CD14-positive monocyte (primary cell): ENCODE results near the gene ROCK1. TPM values are rescaled to one million over a fixed set of nuclear protein-coding genes. Genes with fewer than 3 reads are reported as not detected.

ENCODE experiments used
- DNase-seq, 3 donors: peaks; one replicate each; pipeline ENCODE4 v3.0.0-alpha.2; 2011 to 2022
- H2AFZ ChIP-seq: 2 replicates; pipeline ENCODE4 v1.6.0; 2012; ENCODE audit warnings: mild to moderate bottlenecking, low read depth, low read length, inconsistent platforms; ENCODE audit not compliant: insufficient read depth, poor library complexity, severe bottlenecking
- H3K27ac ChIP-seq, 2 donors: 1 replicate in 1 of 2; 2 replicates in 1 of 2; pipeline ENCODE4 v1.5.1; 2012 to 2013; ENCODE audit warnings: low read length in 2 of 2, control low read depth in 1 of 2, inconsistent platforms in 1 of 2, low read depth in 1 of 2, mild to moderate bottlenecking in 1 of 2
- H3K27me3 ChIP-seq, 2 donors: one replicate each; pipeline versions ENCODE4 v1.6.0 to v1.6.1; 2011 to 2013; ENCODE audit warnings: low read length in 2 of 2; ENCODE audit not compliant: control insufficient read depth in 2 of 2, insufficient read depth in 2 of 2
- H3K36me3 ChIP-seq, 2 donors: replicated peaks in 1 of 2; 1 replicate in 1 of 2; 2 replicates in 1 of 2; pipeline versions ENCODE4 v1.5.1 to v1.6.1; 2012 to 2013; ENCODE audit warnings: low read length in 2 of 2, control low read depth in 1 of 2, inconsistent platforms in 1 of 2, mild to moderate bottlenecking in 1 of 2; ENCODE audit not compliant: insufficient read depth in 2 of 2, control insufficient read depth in 1 of 2
- H3K4me1 ChIP-seq, 2 donors: 1 replicate in 1 of 2; 2 replicates in 1 of 2; pipeline versions ENCODE4 v1.5.1 to v1.6.1; 2012 to 2013; ENCODE audit warnings: low read length in 2 of 2, control low read depth in 1 of 2, inconsistent platforms in 1 of 2, mild to moderate bottlenecking in 1 of 2, moderate library complexity in 1 of 2; ENCODE audit not compliant: insufficient read depth in 2 of 2, control insufficient read depth in 1 of 2
- H3K4me2 ChIP-seq: replicated peaks from 2 replicates; pipeline ENCODE3; 2012; ENCODE audit warnings: low read length, moderate library complexity, mild to moderate bottlenecking; ENCODE audit not compliant: poor library complexity, severe bottlenecking; ENCODE audit errors: extremely low read depth
- H3K4me3 ChIP-seq, 3 experiments: fragments of 200-600 bp in 1 of 3; sonication (generic) in 1 of 3; replicated peaks in 1 of 3; 1 replicate in 2 of 3; 2 replicates in 1 of 3; pipeline ENCODE4 v1.5.1; 2011 to 2013; ENCODE audit warnings: low read length in 3 of 3, mild to moderate bottlenecking in 3 of 3, control low read depth in 2 of 3, low read depth in 2 of 3, inconsistent platforms in 1 of 3, moderate library complexity in 1 of 3
- H3K79me2 ChIP-seq: 2 replicates; pipeline ENCODE4 v1.6.0; 2012; ENCODE audit warnings: mild to moderate bottlenecking, control low read depth, inconsistent platforms, low read length, moderate library complexity; ENCODE audit not compliant: insufficient read depth
- H3K9ac ChIP-seq: 2 replicates; pipeline ENCODE4 v1.6.0; 2017; ENCODE audit warnings: low read length, mild to moderate bottlenecking; ENCODE audit not compliant: insufficient read depth, poor library complexity, severe bottlenecking
- H3K9me3 ChIP-seq, 2 donors: replicated peaks in 1 of 2; 1 replicate in 1 of 2; 2 replicates in 1 of 2; pipeline versions ENCODE4 v1.5.1 to v1.6.1; 2012 to 2013; ENCODE audit warnings: low read length in 2 of 2, control low read depth in 1 of 2; ENCODE audit not compliant: control insufficient read depth in 1 of 2, insufficient read depth in 1 of 2
- H4K20me1 ChIP-seq: 2 replicates; pipeline ENCODE4 v1.6.0; 2012; ENCODE audit warnings: mild to moderate bottlenecking, low read length, control low read depth, moderate library complexity; ENCODE audit not compliant: insufficient read depth
- H3K27ac Mint-ChIP-seq, 7 donors: one replicate each; pipeline ENCODE4 v1.8.0; 2020; ENCODE audit warnings: mild to moderate bottlenecking in 7 of 7, mixed read lengths in 7 of 7, moderate library complexity in 6 of 7, inconsistent platforms in 2 of 7
- H3K27me3 Mint-ChIP-seq, 3 donors: one replicate each; pipeline ENCODE4 v1.8.0; 2021 to 2022; ENCODE audit warnings: low read depth in 3 of 3, mild to moderate bottlenecking in 3 of 3, mixed read lengths in 3 of 3, moderate library complexity in 3 of 3, inconsistent platforms in 1 of 3
- H3K36me3 Mint-ChIP-seq, 2 donors: one replicate each; pipeline ENCODE4 v1.8.0; 2020; ENCODE audit warnings: mixed read lengths in 2 of 2, inconsistent platforms in 1 of 2, mild to moderate bottlenecking in 1 of 2
- H3K4me1 Mint-ChIP-seq: one replicate; pipeline ENCODE4 v1.8.0; 2020; ENCODE audit warnings: mild to moderate bottlenecking, mixed read lengths
- H3K4me3 Mint-ChIP-seq, 2 donors: one replicate each; pipeline ENCODE4 v1.8.0; 2020; ENCODE audit warnings: mild to moderate bottlenecking in 2 of 2, mixed read lengths in 2 of 2, moderate library complexity in 1 of 2
- H3K9me3 Mint-ChIP-seq, 7 donors: one replicate each; pipeline ENCODE4 v1.8.0; 2020 to 2022; ENCODE audit warnings: mixed read lengths in 7 of 7, mild to moderate bottlenecking in 6 of 7, moderate library complexity in 6 of 7, inconsistent platforms in 2 of 7
- CTCF ChIP-seq: fragments of 200-600 bp; IDR thresholded peaks from one replicate; pipeline ENCODE4 v1.8.0; 2022; ENCODE audit warnings: antibody characterized with exemption, mild to moderate bottlenecking
- WGBS: methylation state at CpG from one replicate; pipeline ENCODE4 v1.1.5; 2013; ENCODE audit warnings: missing lambda C conversion rate; ENCODE audit not compliant: insufficient coverage; 5-methylcytosine and 5-hydroxymethylcytosine counted together
- intact Hi-C, 2 donors: fragments of 100-400 bp; cut with micrococcal nuclease; formaldehyde crosslinking; loops; one replicate each; pipeline versions ENCODE4 v1.15.0 to v1.15.1; 2023
- polyA plus RNA-seq, 3 donors: library from polyadenylated mRNA; depleted of rRNA in 1 of 3; unstranded in 2 of 3; stranded (reverse) in 1 of 3; fragments of 300-500 nt in 2 of 3; fragments of >200 nt in 1 of 3; fragmentation: Illumina TruSeq in 2 of 3; gene quantifications; 1 replicate in 2 of 3; 2 replicates in 1 of 3; pipeline ENCODE4 v1.2.3, GENCODE V29; 2012 to 2021

ROCK1 gene
- polyA plus RNA-seq, 3 donors = 10.2 to 35.3 (median 20.3) TPM

- no peak overlapping the region for H3K4me2 ChIP-seq
Measured at GRCh38 chr18:21069468-21069867, 42.1 kb downstream of the ROCK1 start.

GRCh38 chr18:21064347-21064746 lies 47.3 kb downstream of the ROCK1 start:
- no peaks in the 10 kb centered on the region for H3K9me3 Mint-ChIP-seq
- H3K27me3 Mint-ChIP-seq = no peaks in the 10 kb centered on the region
- Histone ChIP-seq H4K20me1 (peaks cover 100% of the 10 kb centered on the region), H3K4me2 (no peak overlapping the region), H2AFZ (no peak overlapping the region), H3K9ac (no peak overlapping the region), H3K36me3 (peaks cover 12 to 39% of the 10 kb centered on the region in 2 donors), H3K79me2 (peaks cover 98% of the 10 kb centered on the region), H3K9me3 (no peaks in the 10 kb centered on the region), H3K27me3 (no peaks in the 10 kb centered on the region), H3K4me3 (no peak overlapping the region), H3K27ac (no peak overlapping the region), H3K4me1 (no peaks in the 10 kb centered on the region)
- peaks cover 30 to 39% of the 10 kb centered on the region in 2 donors for H3K36me3 Mint-ChIP-seq
- no peak for DNase-seq
- H3K4me1 Mint-ChIP-seq = no peaks in the 10 kb centered on the region
- H3K27ac Mint-ChIP-seq = peak overlapping the region in 2 of 7 donors; percentile 2 to 47
- TF ChIP-seq CTCF = no peak
- H3K4me3 Mint-ChIP-seq = no peak overlapping the region
- intact Hi-C loops = no loop called here

More at GRCh38 chr18:21069468-21069867, 42.1 kb downstream of the ROCK1 start:
- no peaks in the 10 kb centered on the region for H3K9me3 ChIP-seq
- H3K4me3 ChIP-seq = no peak overlapping the region
- no peak overlapping the region for H3K27ac Mint-ChIP-seq
- peaks cover 26% of the 10 kb centered on the region for H3K4me1 Mint-ChIP-seq
- no peaks in the 10 kb centered on the region for H3K27me3 ChIP-seq
- peaks cover 0 to 3% (median 0%) of the 10 kb centered on the region in 3 donors for H3K27me3 Mint-ChIP-seq
- peaks cover 100% of the 10 kb centered on the region for H4K20me1 ChIP-seq
- H3K79me2 ChIP-seq = peaks cover 96% of the 10 kb centered on the region
- peaks cover 16 to 21% of the 10 kb centered on the region in 2 donors for H3K36me3 Mint-ChIP-seq
- peaks cover 12 to 27% of the 10 kb centered on the region in 2 donors for H3K36me3 ChIP-seq
- H3K9ac ChIP-seq = no peak overlapping the region
- H3K4me1 ChIP-seq = peaks cover 18 to 23% of the 10 kb centered on the region in 2 donors
- no peak for TF ChIP-seq CTCF
- intact Hi-C loops = no loop called here
- no CpG with 5 or more reads among the region's 1 CpG for WGBS
- no peak overlapping the region for H2AFZ ChIP-seq
- no peak for DNase-seq
- no peak overlapping the region for H3K4me3 Mint-ChIP-seq
- no peaks in the 10 kb centered on the region for H3K9me3 Mint-ChIP-seq
- no peak overlapping the region for H3K27ac ChIP-seq
